ENCODE data around the gene SMCO3. TPM values are rescaled to one million over a fixed set of nuclear protein-coding genes. Genes with fewer than 3 reads are reported as not detected.

Gene SMCO3
- total and polyA plus RNA-seq, 12 donors: 0.11 to 0.41 (median 0.26) TPM; not detected in 3

DNA sequence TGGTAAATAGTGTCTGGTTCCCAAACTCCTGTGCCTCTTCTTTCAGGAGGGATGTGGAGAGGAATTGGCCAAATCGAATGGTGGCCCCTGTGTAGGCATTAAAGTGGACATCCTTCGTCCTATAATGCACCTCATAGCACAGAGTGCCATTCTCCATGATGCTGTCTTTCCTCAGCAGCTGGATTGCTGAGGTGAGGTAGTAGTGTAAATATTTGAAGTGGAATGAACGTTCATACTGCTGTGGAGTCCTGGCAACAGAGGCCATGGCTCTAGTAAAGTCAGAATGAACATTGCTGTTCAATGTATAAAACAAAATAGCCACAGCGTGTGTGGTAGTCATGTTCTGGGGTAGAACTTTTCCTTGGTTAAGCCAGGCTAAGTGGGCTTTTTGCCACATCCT is 26.6 kb upstream of the SMCO3 start:
- no peak for DNase-seq
- Histone ChIP-seq H3K27me3 (no peaks in the 10 kb centered on the region), H3K27ac (peak overlapping the region in 1 of 5 donors; percentile 80), H3K36me3 (replicated peaks in 1 of 2) (no peaks in the 10 kb centered on the region), H3K4me1 (replicated peaks in 1 of 2) (peaks cover 22 to 31% of the 10 kb centered on the region in 2 donors), H3K9me3 (replicated peaks in 1 of 3) (no peaks in the 10 kb centered on the region), H3K4me3 (no peak overlapping the region)
- intact Hi-C loops (cut with DNase I): loop anchor here in 1 of 2 donors (10.0 kb wide), 1 partner anchor 154 kb away; no protein-coding TSS in a partner anchor
- WGBS, 4 donors: 90 to 95% (median 94%) methylated on average over 4 of the region's 4 CpGs
- TF ChIP-seq, protein P1, sequence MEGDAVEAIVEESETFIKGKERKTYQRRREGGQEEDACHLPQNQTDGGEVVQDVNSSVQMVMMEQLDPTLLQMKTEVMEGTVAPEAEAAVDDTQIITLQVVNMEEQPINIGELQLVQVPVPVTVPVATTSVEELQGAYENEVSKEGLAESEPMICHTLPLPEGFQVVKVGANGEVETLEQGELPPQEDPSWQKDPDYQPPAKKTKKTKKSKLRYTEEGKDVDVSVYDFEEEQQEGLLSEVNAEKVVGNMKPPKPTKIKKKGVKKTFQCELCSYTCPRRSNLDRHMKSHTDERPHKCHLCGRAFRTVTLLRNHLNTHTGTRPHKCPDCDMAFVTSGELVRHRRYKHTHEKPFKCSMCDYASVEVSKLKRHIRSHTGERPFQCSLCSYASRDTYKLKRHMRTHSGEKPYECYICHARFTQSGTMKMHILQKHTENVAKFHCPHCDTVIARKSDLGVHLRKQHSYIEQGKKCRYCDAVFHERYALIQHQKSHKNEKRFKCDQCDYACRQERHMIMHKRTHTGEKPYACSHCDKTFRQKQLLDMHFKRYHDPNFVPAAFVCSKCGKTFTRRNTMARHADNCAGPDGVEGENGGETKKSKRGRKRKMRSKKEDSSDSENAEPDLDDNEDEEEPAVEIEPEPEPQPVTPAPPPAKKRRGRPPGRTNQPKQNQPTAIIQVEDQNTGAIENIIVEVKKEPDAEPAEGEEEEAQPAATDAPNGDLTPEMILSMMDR (IDR thresholded peaks at IDR 0.05): no peak
- no peak for TF ChIP-seq POLR2A (IDR thresholded peaks at IDR 0.05)

GRCh38 chr12:14839262-14839661 is 25.3 kb upstream of the SMCO3 start:
- intact Hi-C loops (cut with DNase I): no loop called here
- 95 to 100% (median 98%) methylated on average over 1 of the region's 1 CpG for WGBS, 4 donors
- TF ChIP-seq, protein P1 (IDR thresholded peaks at IDR 0.05): no peak
- no peak for TF ChIP-seq POLR2A (IDR thresholded peaks at IDR 0.05)

DNA sequence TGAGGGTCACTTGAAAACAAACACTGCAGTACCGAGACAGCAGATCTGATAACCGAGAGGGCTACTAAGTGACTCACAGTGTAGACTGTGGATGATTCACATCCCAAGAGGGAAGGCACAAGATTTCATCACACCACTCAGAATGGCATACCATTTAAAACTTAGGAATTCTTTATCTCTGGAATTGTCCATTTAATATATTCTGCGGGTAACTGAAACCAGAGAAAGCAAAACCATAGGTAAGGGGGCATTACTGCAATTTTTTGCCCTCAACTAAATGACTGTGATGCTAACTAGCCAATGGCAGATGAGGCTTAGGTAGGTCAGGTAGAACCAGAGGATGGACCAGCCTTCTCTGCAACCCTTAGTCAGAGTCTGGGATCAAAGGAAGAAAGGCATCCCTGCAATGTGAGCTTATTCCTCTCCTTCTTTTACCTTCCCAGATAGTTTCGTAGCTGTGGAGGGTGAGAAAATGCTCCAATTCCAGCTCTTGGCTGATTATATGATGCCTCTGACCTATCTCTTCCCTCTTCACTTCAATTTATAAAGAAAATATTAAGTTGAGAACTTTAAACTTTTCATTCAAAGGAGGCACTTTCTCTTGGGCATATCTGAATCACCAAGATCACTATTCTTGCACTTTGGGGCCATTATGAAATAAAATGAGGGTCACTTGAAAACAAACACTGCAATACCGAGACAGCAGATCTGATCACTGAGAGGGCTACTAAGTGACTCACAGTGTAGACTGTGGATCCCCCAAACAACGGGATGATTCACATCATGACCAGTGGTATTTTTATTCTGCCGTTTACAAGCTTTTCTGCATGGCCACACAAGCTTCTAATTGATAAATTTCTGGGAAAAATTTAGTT is 22.6 kb upstream of the SMCO3 start:
- Histone ChIP-seq H3K27me3 (no peaks in the 10 kb centered on the region), H3K4me1 (replicated peaks in 1 of 2) (peaks cover 12 to 37% of the 10 kb centered on the region in 2 donors), H3K36me3 (replicated peaks in 1 of 2) (no peaks in the 10 kb centered on the region), H3K4me3 (no peak overlapping the region), H3K27ac (peak overlapping the region in 4 of 5 donors; percentile 64 to 86 (median 74)), H3K9me3 (replicated peaks in 1 of 3) (no peaks in the 10 kb centered on the region)
- peak; percentile 37 to 82 (median 68) for DNase-seq
- TF ChIP-seq, protein P1 (IDR thresholded peaks at IDR 0.05): no peak
- TF ChIP-seq POLR2A (IDR thresholded peaks at IDR 0.05): peak in 1 of 2 donors; percentile 41
- intact Hi-C loops (cut with DNase I): no loop called here
- 47 to 55% (median 50%) methylated on average over 7 of the region's 7 CpGs for WGBS, 4 donors

More at GRCh38 chr12:14839262-14839661, 25.3 kb upstream of the SMCO3 start:
- no peak for DNase-seq
- no peak overlapping the region for H3K4me3 ChIP-seq
- peaks cover 21 to 43% of the 10 kb centered on the region in 2 donors for H3K4me1 ChIP-seq (replicated peaks in 1 of 2)
- H3K9me3 ChIP-seq (replicated peaks in 1 of 3): no peaks in the 10 kb centered on the region
- no peak overlapping the region for H3K27ac ChIP-seq
- H3K36me3 ChIP-seq (replicated peaks in 1 of 2): no peaks in the 10 kb centered on the region
- no peaks in the 10 kb centered on the region for H3K27me3 ChIP-seq

- Histone ChIP-seq H3K4me1 (replicated peaks in 1 of 2) (peaks cover 7 to 28% of the 10 kb centered on the region in 2 donors), H3K9me3 (replicated peaks in 1 of 3) (no peaks in the 10 kb centered on the region), H3K36me3 (replicated peaks in 1 of 2) (no peaks in the 10 kb centered on the region), H3K27me3 (no peaks in the 10 kb centered on the region), H3K27ac (peak overlapping the region in 3 of 5 donors; percentile 43 to 77 (median 72)), H3K4me3 (no peak overlapping the region)
- TF ChIP-seq, protein P1 (IDR thresholded peaks at IDR 0.05): no peak
- TF ChIP-seq POLR2A (IDR thresholded peaks at IDR 0.05): no peak
- DNase-seq: no peak
- intact Hi-C loops (cut with DNase I): no loop called here
These were observed 20.5 kb upstream of the SMCO3 start for GRCh38 chr12:14834509-14834908.
